HL-60/S4 treated with retinoic acid at 250 ng/mL for 4 days and 3 days (cell line): ENCODE results near the gene CTSC.

ENCODE experiments used
- in situ Hi-C: fragments of 300-500 bp; cut with MboI; formaldehyde crosslinking; loops from 2 replicates; pipeline ENCODE4 v1.7.0; 2022; ENCODE audit warnings: low sequenced_read_pairs

CTSC gene

DNA sequence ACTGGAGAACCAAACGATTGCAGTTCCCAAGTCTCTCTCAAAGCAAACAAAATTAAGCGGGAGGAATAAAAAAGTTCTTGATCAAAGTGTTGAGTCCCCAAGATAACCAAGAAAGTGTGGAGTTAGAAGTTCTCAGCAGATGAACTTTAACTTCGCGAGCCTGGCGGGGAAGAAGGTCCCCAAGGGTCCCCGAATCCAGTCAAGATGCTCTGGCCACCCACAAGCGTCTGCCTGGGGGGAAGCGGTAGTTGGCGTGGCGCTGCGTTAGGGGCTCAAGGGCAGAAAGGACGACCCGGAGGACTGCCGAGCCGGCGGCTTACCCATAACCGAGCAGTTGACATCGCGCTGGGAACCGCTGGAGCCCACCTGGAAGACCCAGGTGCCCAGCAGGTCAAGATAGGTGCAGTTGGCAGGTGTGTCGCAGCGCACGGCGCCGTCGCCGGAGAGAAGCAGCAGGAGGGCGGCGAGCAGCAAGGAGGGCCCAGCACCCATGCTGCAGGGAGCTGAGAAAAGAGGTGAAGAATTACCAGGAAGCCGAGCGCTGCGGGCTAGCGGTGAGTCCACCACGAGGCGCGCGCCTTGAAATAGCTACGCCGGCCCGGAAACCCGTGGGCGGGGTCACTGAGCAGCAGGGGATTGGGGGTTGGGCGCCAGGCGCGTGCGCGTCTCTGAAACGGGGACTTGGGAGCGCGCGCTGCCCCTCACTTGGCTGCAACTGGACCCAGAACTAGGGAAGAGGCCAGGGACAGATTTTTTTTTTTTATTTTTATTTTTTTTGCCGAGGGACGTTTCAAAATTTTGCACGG, at the start of gene CTSC:
CTSC (minus strand) TSS at position 556 of the 806 bp plus-strand sequence; CDS start at position 492, 64 bp downstream.
- in situ Hi-C loops = no loop called here

DNA sequence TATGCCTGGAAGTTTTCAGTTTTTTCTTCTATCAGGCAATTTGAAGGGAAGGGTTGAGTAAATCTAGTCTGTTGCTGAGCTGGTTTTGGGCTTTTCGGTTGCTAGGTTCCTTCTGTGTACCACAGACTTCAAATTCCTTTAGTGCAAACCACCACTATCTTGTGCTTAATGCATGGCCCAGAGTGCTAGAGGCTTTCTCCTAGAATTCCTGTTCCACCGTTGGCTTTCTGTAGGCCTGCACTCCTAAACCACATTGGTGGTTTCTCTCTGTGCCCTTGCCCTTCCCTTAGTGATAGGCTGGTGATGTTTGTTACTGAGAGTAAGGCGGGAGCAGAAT, 47.1 kb upstream of the CTSC start:
- in situ Hi-C loops = no loop called here

DNA sequence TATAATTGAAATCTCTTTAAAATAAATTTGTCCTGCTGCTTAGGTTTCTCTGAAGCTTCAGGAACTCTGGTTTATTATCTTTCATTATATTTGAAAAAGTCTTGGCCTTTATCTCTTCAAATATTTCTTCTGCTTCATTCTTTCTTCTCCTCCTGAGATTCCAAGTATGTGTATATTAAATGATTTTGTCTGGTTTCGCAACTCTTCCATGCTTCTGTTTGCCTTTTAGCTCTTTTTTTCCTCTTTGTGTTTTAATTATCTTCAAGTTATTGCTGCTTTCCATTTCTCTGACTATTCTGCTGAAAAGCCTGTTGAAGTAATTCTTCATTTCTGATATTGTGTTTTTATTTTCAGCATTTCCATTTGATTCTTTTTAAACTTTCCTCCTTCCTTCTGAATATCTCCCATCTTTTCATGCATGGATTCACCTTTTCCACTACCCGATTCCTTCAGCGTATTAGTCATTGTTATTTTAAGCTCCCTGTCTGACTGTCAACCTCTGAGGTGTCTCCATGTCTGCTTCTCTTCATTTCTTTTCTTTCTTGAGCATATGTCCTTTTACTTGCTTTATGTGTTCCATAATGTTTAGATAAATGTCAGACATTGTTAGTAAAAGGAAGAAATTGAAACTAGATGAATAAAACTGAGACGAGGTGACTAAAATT, 46.6 kb upstream of the CTSC start:
- in situ Hi-C loops = no loop called here

DNA sequence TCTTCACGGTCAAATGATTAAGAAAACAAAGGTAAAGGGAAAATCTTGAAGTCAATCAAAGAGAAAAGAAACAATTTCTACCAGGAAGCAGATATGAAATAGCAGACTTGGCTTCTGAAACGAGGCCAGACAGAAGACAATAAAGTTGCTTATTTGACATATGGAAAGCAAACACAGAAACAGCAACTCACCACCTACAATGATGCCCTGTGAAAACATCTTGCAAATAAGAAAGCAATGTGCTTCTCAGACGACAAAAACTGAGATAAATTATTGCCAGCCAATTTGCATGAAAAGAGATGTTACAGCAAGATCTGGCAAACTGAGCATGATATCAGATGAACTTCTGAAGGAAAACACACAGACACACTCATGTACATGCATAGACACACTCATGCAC, 45.9 kb upstream of the CTSC start:
- in situ Hi-C loops = no loop called here

DNA sequence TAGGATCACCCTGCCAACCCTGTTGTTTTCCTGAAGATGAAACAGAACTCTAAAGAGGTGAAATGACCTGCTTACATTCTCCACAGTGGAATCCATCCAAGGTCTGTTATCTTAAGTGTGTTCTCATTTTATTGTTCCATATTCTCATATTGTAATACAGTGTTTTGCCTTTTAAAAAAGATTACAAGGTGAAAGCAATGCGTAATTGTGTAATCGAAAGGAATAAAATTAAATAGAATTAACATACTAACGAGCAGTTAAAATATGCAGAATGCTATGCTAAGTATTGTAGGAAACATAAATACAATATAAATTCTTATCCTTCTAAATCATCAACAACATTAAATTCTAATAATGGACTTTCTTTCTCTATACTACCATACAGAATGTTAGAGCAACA, 41.6 kb upstream of the CTSC start:
- in situ Hi-C loops = no loop called here

DNA sequence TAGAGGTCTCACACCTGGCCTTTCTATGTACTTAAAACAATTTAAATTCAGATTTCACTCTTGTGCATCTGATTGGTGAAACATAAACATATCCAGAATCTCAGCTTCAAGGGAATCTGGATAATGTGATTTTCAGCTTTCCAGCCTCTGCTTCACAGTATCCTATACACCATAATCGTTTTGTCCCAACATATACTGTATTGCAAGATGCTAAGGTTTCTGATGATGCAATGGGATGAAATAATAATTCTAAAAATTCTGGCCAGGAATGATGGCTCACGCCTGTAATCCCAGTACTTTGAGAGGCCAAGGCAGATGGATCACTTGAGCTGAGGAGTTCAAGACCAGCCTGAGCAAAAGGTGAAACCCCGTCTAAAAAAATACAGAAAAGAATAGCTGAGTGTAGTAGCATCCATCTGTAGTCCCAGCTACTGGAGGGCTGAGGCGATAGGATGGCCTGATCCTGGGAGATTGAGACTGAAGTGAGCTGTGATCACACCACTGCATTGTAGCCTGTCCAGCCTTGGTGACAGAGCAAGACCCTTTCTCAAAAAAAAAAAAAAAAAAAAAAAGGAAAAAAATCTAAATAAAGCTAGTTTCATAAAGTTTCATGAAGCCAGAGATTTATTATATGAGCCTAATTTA, 41.0 kb upstream of the CTSC start:
- in situ Hi-C loops = no loop called here

DNA sequence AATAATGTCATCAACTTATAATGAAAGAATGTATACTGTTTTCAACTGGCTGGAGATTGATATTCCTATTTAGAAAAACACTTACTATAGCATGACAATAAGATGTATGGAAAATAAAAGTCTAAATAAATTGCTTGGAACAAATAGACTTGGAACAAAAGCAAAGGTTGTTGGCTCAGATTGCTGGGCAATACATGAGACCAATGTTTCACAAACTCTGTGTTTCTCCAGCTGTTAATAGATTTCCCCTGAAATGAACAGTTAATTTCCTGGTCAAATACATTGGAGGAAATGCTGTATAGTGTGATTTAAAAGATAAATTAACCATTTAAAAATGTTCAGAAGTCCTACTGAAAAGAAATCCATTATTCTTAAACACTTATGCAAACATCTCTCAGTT, 40.1 kb upstream of the CTSC start:
- in situ Hi-C loops = no loop called here

DNA sequence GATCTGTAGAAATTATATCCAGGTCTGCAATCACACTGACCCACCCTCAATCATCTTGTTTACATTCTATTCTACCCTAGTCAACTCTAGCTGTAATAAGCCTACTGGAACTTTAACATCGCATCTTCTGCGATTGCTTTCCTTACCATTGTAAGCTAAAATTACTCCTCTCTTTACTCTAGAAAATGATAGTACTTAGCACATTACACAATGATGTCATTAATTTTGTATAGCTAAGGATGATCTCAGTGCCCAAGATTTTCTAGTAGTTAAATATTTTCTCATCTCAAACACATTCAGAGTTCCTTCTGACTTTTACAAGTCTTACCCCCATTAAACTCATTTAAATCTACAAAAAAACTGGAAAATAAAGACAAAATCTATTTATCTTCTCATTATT, 39.6 kb upstream of the CTSC start:
- in situ Hi-C loops = no loop called here

DNA sequence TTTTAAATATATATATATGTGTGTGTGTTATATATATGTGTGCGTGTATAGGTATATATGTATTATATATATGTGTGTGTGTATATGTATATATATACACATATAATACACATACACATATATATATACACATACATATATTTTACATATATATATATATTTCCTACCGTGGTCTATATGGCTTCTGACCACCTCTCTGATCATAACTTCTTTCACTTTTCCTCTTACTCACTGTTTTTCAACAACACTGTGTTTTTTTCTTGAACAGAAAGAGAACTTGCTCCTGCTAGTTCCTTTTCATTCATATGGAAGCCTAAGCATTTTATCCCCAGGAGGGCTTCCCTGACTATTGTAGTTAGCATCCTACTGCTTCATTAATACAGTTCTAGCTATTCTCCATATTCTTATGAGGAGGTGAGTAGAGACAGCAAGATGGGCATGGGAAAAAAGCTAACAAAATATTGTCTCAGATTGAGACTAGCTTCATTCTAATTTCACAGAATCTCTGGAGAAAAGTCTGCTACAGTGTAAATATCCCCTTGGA, 38.5 kb upstream of the CTSC start:
- in situ Hi-C loops = no loop called here

DNA sequence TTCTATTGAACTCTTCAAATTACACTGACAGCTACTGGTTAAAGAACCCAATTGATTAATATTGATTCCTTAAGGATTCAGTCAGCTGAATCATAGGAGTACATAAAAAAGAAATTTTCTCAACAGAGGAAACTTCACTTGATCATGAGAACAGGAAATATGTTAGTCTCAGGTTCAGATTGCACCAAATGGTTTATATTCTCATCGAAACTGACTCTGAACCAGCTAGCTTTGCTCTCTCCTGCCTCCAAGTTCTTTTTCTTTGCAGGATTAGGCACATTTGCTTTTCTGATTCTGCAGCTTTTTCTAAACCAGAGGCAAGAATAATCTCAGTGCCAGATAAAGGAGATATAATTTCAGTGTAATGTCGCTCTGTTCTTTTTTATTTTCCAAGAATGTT, 33.2 kb upstream of the CTSC start:
- in situ Hi-C loops = no loop called here

DNA sequence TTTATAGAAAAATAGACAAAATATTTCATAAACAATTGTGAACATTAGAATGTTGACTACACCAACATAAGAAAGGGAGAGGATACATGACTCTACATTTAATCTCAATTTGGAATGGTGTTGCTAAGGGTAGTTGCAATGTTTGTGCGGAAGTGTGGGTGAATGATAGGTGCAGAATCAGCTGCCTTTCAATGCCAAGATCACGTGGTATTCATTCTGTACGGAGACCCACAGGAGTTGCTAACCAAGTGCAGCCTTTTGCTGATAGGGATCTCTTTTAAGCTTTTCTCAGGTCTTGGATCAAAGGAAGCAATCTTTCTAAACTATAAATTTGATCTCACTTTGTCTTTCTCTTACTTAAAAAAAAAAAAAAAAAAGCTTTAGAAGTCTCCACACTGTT, 29.8 kb upstream of the CTSC start:
- in situ Hi-C loops = no loop called here

DNA sequence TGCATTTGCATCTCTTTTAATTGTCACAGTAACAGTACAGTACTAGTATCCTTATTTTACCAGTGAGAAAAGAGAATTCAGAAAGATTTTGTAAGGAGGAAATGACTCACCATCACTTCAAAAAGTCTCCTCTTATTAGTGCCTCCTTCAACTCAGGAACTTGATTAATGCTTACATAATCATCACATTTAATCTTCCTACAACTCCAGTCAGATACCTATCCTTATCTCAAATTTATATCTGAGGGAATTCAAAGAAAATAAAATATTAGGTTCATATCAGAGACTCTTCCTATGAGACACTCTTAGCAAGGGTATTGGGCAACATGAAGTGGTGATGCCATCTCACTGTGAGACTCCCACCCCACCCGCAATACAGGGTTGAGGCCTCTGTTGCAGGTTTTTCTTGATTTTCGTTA, 26.1 kb upstream of the CTSC start:
- in situ Hi-C loops = no loop called here

DNA sequence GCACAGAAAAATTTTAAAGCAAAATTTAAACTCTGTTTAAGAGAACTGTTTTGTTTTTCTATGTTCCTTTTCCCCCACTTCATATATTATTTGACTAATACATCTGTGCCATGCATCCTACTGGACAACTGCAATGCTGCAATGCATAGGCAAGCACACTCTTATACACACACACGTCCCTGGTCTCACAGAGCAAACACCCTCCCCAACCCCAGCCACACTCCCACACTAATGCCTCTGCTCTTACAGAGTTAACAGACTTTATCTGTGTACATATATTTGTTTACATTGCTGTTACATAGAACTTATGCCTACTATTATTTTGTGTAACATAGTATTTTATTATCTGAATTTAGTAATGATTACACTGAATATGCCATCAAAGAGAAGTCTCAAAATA, 25.5 kb upstream of the CTSC start:
- in situ Hi-C loops = no loop called here

DNA sequence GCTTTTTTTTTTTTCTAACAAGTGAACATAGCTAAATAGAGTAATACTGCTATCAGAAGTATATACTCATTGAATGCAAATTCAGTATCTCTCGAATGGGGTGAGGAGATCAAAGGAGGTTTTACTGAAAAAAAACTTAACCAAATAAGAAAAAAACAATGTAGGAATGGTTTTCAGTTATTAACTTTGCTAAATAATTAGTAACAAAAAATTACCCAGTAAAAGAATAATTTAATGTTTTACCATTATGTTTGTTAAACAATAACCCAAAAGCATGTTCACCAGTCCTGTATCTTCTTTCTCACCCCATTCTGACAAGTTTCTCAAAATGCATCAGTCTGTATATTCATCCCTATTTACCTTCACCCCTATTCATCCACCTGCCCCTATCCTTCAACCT, 22.6 kb upstream of the CTSC start:
- in situ Hi-C loops = no loop called here

DNA sequence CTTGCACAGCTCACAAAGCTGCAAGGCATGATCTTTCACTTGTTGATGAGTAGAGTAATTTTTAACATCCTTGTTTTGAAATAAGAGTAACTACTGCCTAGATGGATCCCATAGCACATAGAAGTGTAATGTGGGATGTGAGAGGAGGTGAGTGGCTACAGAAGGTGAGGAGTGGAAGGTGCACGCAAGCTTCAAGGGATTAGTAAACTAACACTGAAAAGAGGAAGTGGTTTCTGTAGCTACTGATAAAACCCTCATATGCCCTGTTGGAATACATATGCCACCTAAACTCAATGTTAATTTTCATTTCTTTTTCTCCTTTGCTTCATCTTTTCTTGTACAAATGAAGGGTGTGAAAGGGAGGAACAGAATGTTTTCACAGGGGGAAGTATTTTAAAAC, 22.0 kb upstream of the CTSC start:
- in situ Hi-C loops = no loop called here

DNA sequence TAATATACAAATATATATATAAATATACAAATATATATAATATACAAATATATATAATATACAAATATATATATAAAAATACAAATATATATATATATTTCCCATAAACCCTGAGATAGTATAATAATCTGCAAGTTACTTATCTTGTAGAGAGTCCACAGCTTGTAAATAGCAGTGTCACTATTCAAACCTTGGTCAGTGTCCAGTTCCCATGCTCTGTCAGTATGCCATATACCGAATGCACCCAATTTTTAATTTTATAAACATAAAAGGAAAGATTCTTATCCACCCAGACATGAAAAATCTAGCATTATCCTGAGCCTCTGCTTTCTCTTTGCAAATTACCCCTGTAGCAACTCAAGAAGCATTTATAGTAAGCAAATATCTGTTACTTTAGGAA, 21.6 kb upstream of the CTSC start:
- in situ Hi-C loops = no loop called here

DNA sequence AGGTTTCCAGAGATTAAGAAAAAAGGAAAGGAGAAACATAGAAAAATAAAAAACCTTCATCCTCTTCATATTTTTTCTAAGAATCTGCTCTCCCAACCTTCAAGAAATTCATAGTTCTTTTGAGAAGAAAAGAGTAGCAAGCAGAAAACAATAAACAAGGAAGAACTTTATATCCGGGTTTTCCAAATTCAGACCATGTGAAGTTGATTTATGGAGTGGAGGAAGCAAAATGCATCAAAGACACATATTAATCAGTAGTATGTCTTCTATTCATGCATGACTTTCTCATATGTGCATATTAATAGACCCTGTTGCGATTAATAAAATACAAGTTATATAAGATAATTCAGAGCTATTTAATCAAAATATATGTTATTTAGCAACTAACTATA, 20.5 kb upstream of the CTSC start:
- in situ Hi-C loops = no loop called here

DNA sequence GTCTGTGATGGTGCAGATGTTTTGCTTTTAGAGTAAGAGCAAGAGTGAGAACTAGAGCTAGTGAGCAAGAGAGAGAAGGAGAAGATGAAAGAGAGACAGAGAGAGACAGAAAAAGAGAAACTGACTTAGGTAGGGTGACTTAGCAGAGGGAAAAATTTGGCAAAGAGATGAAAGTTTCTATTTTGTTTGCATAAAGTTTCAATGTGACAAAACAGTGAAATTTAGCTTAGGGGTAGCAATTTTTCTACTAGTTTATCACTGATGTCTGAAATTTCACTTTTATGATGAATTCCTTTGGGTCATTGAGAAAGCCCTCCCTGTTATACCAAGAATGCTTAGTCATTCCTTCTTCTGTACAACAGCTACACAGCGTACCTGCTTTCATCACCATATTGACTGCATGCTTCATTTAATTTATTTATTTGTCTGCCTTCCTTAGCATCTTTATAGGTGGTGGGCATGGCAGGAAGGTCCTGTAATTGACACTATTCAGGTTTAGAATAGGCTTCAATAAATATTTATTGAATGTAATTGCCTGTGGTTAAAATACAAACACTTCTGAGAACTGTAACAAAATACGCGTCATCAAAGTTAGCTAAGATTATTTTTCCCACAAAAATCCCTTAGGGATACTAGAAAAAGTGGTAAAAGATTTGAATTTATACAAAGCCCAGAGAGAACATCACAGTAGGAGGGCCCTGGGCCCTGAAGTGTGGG, 19.9 kb upstream of the CTSC start:
- in situ Hi-C loops = no loop called here

DNA sequence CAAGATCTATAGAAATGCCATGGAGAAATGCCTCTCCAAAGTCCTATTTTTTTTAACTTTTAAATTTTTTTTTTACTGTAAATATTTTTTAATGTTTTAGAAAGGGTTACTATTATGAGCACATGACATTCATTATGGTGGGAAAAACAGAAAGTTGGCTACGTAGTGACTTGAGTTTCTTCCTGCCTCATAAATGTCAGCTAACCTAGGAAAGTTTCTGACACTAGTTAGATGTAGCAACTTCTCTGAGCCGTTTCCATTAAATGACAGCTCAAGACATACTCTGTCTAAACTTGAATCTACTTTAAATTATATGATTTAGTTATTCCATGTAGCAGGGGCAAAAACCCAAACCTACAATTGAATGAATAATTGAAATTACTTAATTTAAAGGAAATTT, 18.4 kb upstream of the CTSC start:
- in situ Hi-C loops = no loop called here

DNA sequence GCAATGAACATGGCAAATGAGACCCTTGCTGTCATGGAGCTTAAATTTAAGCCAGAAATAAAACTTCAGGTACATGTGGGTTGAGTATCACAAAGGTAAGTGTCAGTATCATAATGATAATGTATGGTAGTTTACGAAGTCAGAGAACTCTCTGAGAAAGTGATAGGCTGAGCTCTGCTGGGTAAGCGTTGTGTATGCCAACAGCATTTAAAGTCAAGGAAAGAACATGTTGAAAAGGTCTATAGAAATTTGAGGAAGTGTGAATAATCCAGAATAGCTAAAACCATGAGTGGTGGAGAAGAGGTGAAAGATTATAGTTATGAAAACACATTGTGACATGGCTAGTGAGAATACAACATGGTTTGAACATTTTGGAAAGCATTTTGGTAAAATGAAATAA, 17.4 kb upstream of the CTSC start:
- in situ Hi-C loops = no loop called here

DNA sequence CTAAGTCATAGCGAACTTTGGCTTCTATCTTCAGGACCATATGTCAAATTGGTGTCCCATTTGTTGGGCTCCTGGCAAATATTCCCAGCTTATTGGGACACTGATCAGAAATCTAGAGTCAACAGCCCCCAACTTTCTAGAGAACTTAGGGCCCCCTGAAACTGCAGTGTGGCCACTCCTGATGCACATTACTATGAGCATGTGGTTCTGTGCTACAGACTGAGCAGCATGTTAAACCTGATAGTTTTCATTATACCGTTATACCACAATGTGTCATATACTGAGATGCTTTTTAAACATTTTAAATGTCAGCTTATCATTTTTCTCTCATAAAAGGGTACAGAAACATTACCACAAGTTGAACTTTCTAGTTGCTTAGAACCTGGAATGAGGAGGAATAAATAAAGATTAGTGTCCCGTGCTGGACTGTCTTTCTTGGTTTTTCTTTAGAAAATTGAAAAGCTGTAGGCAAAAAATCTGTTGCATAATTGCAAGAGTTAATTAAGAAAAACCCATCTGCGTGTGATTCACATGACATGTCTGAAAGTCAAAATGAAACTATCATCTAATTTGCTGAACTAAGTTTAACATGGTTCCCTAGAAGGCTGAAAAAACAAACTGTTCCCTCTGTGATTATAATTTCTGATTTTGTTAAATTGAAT, 16.4 kb upstream of the CTSC start:
- in situ Hi-C loops = no loop called here
